Endodermal cell (in vitro differentiated cells): ENCODE results near the gene CTNND2. TPM values are rescaled to one million over a fixed set of nuclear protein-coding genes. Genes with fewer than 3 reads are reported as not detected.

Source experiments
- DNase-seq: peaks from one replicate; pipeline ENCODE4 v3.0.0-alpha.2; 2017
- H3K27ac ChIP-seq: 2 replicates; pipeline ENCODE4 v1.5.1; 2013; ENCODE audit warnings: mild to moderate bottlenecking, low read depth, low read length, moderate library complexity
- H3K27me3 ChIP-seq: 2 replicates; pipeline ENCODE4 v1.6.1; 2013; ENCODE audit warnings: mild to moderate bottlenecking, low read length, moderate library complexity; ENCODE audit not compliant: insufficient read depth, control insufficient read depth, poor library complexity, severe bottlenecking
- H3K36me3 ChIP-seq: 2 replicates; pipeline ENCODE4 v1.7.0; 2013; ENCODE audit warnings: mild to moderate bottlenecking, low read length, moderate library complexity; ENCODE audit not compliant: control insufficient read depth, insufficient read depth
- H3K4me1 ChIP-seq: one replicate; pipeline ENCODE4 v1.7.0; 2013; ENCODE audit warnings: low read length; ENCODE audit not compliant: control insufficient read depth, insufficient read depth
- H3K4me3 ChIP-seq: 2 replicates; pipeline ENCODE4 v1.5.1; 2013; ENCODE audit warnings: mild to moderate bottlenecking, low read length, moderate library complexity
- H3K9ac ChIP-seq: 2 replicates; pipeline ENCODE4 v1.6.1; 2013; ENCODE audit warnings: mild to moderate bottlenecking, low read length, moderate library complexity; ENCODE audit not compliant: poor library complexity, severe bottlenecking; ENCODE audit errors: extremely low read depth
- H3K9me3 ChIP-seq: 2 replicates; pipeline ENCODE4 v1.6.1; 2013; ENCODE audit warnings: mild to moderate bottlenecking, low read length, moderate library complexity; ENCODE audit not compliant: control insufficient read depth
- H3K27ac Mint-ChIP-seq: 2 replicates; pipeline ENCODE4 v1.8.0; 2020; ENCODE audit warnings: mixed read lengths
- H3K27me3 Mint-ChIP-seq: 2 replicates; pipeline ENCODE4 v1.8.0; 2021; ENCODE audit warnings: mild to moderate bottlenecking, mixed read lengths; ENCODE audit not compliant: insufficient read depth
- H3K36me3 Mint-ChIP-seq: 2 replicates; pipeline ENCODE4 v1.8.0; 2020; ENCODE audit warnings: low read depth, mixed read lengths
- H3K4me1 Mint-ChIP-seq: 2 replicates; pipeline ENCODE4 v1.8.0; 2020; ENCODE audit warnings: mixed read lengths
- H3K4me3 Mint-ChIP-seq: 2 replicates; pipeline ENCODE4 v1.8.0; 2020; ENCODE audit warnings: mild to moderate bottlenecking, moderate library complexity, mixed read lengths
- H3K9me3 Mint-ChIP-seq: 2 replicates; pipeline ENCODE4 v1.8.0; 2020; ENCODE audit warnings: mild to moderate bottlenecking, mixed read lengths
- WGBS, 2 experiments: methylation state at CpG; one replicate each; pipeline versions ENCODE4 v1.1.5 to v1.1.7; 2013; ENCODE audit warnings: missing lambda C conversion rate in 2 of 2, mixed read lengths in 1 of 2; ENCODE audit not compliant: insufficient coverage in 1 of 2, insufficient read length in 1 of 2; 5-methylcytosine and 5-hydroxymethylcytosine counted together
- total RNA-seq, 2 donors: library from RNA; stranded (reverse); fragmentation: NEBNext Ultra II Directional in 1 of 2; extraction: Animal tissue kit (Norgen Biotek cat#: 25700) in 1 of 2; gene quantifications; 2 replicates in 1 of 2; 3 replicates in 1 of 2; pipeline ENCODE4 v1.2.1, GENCODE V29; 2021
- TF ChIP-seq, protein P1 (sequence below): fragments of 200-600 bp; sonication (generic); conservative IDR thresholded peaks from 2 replicates; pipeline ENCODE4 v1.5.0; 2021; ENCODE audit warnings: antibody characterized with exemption, mild to moderate bottlenecking

The CTNND2 gene
- total RNA-seq, 2 donors from 2014 or later: 6.5 to 10.3 TPM

DNA sequence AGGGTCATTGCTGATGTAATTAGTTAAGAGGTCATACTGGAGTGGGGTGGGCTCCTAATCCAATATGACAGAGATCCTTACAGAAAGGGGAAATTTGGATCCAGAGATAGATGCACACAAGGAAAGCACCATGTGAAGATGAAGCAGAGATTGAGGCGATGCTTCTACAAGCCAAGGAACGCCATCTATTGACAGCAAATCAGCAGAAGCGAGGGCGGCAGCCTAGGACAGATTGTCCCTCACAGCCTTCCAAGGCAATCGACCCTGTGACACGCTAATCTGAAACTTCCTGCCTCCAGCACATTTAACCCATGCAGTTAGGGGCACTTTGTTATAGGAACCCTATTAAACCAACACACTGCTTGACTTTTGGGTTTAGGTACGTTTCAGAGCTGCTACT lies 858.1 kb downstream of the CTNND2 start:
- Histone ChIP-seq H3K4me3 (no peak overlapping the region), H3K4me1 (no peaks in the 10 kb centered on the region), H3K9me3 (no peaks in the 10 kb centered on the region), H3K9ac (no peak overlapping the region), H3K36me3 (no peaks in the 10 kb centered on the region), H3K27me3 (no peaks in the 10 kb centered on the region), H3K27ac (no peak overlapping the region)
- no peak overlapping the region for H3K27ac Mint-ChIP-seq
- DNase-seq: peak; percentile 78
- peaks cover 2% of the 10 kb centered on the region for H3K27me3 Mint-ChIP-seq
- H3K4me1 Mint-ChIP-seq: peaks cover 16% of the 10 kb centered on the region
- WGBS, 2 experiments: 59 to 67% methylated on average over 7 of the region's 7 CpGs
- H3K9me3 Mint-ChIP-seq: no peaks in the 10 kb centered on the region
- H3K4me3 Mint-ChIP-seq: no peak overlapping the region
- no peaks in the 10 kb centered on the region for H3K36me3 Mint-ChIP-seq
- TF ChIP-seq, protein P1, sequence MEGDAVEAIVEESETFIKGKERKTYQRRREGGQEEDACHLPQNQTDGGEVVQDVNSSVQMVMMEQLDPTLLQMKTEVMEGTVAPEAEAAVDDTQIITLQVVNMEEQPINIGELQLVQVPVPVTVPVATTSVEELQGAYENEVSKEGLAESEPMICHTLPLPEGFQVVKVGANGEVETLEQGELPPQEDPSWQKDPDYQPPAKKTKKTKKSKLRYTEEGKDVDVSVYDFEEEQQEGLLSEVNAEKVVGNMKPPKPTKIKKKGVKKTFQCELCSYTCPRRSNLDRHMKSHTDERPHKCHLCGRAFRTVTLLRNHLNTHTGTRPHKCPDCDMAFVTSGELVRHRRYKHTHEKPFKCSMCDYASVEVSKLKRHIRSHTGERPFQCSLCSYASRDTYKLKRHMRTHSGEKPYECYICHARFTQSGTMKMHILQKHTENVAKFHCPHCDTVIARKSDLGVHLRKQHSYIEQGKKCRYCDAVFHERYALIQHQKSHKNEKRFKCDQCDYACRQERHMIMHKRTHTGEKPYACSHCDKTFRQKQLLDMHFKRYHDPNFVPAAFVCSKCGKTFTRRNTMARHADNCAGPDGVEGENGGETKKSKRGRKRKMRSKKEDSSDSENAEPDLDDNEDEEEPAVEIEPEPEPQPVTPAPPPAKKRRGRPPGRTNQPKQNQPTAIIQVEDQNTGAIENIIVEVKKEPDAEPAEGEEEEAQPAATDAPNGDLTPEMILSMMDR: peak; percentile 50

DNA sequence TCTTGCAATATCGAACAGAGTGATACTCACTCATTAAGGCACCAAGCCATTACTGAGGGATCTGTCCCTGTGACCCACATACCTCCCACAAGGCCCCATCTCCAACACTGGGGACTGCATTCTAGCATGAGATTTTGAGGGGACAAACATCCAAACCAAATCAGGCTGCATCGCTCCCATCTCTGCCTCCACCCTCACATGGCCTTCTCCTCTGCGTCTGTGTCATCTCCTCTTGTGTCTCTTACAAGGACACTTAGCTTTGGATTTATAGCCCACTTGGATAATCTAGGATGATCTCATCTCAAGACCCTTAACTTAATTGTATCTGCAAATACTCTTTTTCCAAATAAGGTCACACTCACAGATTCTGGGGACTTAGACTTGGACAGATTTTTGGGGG lies 858.8 kb downstream of the CTNND2 start:
- Histone ChIP-seq H3K4me3 (no peak overlapping the region), H3K4me1 (no peaks in the 10 kb centered on the region), H3K9ac (no peak overlapping the region), H3K36me3 (no peaks in the 10 kb centered on the region), H3K27me3 (no peaks in the 10 kb centered on the region), H3K27ac (no peak overlapping the region), H3K9me3 (no peaks in the 10 kb centered on the region)
- H3K27me3 Mint-ChIP-seq: peaks cover 2% of the 10 kb centered on the region
- no peak for DNase-seq
- H3K36me3 Mint-ChIP-seq: no peaks in the 10 kb centered on the region
- no peak overlapping the region for H3K27ac Mint-ChIP-seq
- H3K4me1 Mint-ChIP-seq: peaks cover 16% of the 10 kb centered on the region
- 93 to 100% methylated on average over 2 to 3 of the region's 3 CpGs for WGBS, 2 experiments
- H3K4me3 Mint-ChIP-seq: no peak overlapping the region
- H3K9me3 Mint-ChIP-seq: no peaks in the 10 kb centered on the region
- TF ChIP-seq, protein P1: no peak

- H3K4me1 Mint-ChIP-seq: peaks cover 16% of the 10 kb centered on the region
- no peak overlapping the region for H3K4me3 Mint-ChIP-seq
- Histone ChIP-seq H3K27me3 (no peaks in the 10 kb centered on the region), H3K4me3 (no peak overlapping the region), H3K9me3 (no peaks in the 10 kb centered on the region), H3K4me1 (no peaks in the 10 kb centered on the region), H3K9ac (no peak overlapping the region), H3K27ac (no peak overlapping the region), H3K36me3 (no peaks in the 10 kb centered on the region)
- no peak for DNase-seq
- H3K9me3 Mint-ChIP-seq: no peaks in the 10 kb centered on the region
- TF ChIP-seq, protein P1: no peak
- no peaks in the 10 kb centered on the region for H3K36me3 Mint-ChIP-seq
- no peak overlapping the region for H3K27ac Mint-ChIP-seq
- H3K27me3 Mint-ChIP-seq: peaks cover 2% of the 10 kb centered on the region
These were observed 859.7 kb downstream of the CTNND2 start for GRCh38 chr5:11044581-11044980.
